Stimulated activated CD4-positive, alpha-beta T cell treated with anti-CD3 and anti-CD28 coated beads, Interleukin-1b, Interleukin-23, amount 100 ng/mL, for 48 hours (primary cell): Measurements from ENCODE around the gene PLCH1.

Experiments
- DNase-seq: peaks from one replicate; pipeline ENCODE4 v3.0.0-alpha.2; 2020

Gene PLCH1

DNA sequence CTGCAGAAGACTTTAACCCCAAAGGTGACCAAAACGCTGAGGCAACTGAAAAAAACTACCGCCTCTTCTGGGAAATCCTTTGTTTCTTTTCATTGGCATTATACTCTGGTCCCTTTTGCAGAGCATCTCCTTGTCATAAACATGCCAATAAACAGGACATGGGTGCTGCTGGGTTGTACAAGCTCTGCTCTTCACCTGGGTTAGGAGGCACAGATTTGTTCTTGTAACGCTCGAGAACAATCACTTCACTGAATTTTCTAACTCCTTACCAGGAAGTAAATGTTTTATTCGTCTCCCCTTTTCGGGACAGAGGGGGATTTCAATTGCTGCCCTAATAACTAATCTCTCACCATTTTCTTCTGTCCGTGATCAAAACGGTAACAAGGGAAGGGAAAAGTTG lies 1.3 kb downstream of the PLCH1 start:
- no peak for DNase-seq

DNA sequence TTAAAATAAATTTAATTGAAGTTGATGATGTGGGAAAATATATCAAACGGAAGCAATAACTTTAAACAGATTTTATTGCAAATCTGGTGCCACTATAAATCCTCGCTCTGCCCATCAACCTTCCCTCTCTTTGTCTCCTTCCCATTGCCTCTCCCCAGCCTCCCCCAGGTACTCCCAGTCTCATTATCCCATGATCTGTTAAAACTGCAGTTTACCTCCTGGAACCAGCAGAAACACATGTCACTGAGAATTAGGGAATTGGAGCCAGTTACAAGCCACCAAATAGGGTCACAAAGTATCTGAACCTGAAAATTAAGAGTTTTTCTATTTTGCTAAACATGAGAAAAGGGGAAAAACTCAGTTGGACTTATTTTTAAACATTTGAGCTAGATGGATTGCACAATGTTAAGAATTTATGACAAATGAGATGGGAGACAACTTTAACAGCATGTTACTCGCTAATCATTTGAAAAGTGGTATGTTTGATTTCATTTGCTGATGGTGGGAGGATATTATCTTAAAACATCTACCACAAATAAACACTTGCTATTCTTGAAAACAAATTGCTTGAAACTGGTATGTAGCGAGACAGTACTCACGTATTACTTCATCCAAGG lies 2.4 kb downstream of the PLCH1 start:
- DNase-seq = no peak

GRCh38 chr3:155741603-155742002 lies 3.3 kb downstream of the PLCH1 start:
- DNase-seq = no peak

DNA sequence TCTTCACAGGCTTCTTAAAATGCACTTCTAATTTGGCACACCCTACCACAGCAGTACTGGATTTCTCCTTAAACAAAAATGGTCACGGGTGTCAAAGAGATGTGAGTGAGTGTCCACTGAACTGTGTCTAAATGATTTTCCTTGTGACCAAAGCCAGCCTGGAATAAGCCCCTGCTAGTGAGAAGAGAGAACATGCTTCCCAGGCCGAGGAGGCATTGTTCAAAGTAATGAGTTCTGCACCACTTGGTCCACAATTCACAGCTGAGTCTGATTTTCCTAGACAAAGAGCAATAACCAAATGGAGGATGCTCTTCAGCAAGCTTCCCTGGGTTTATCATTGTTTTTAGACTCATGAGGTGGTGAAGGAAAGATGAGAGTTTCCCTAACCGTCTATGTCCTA lies 3.8 kb downstream of the PLCH1 start:
- DNase-seq = no peak

DNA sequence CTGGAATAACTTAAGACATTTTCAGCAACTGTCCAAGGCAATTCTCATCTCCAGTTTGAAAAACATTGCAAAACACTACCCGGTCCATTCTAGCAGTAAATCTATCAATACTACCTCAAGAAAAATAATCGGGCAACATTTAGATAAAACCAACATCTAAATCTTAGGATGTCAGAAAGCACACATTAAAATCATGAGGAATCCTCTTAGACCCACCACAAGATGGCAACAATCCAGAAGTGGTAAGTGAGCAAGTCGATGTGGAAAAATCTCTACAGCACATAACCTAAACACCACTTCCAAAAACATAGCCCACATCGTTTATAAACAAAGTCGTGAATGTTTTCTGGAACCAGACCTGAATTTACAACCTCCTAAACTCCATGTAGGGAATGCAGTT lies 5.7 kb downstream of the PLCH1 start:
- no peak for DNase-seq

- DNase-seq = no peak
Observed at GRCh38 chr3:155738580-155739076, 6.2 kb downstream of the PLCH1 start.

DNA sequence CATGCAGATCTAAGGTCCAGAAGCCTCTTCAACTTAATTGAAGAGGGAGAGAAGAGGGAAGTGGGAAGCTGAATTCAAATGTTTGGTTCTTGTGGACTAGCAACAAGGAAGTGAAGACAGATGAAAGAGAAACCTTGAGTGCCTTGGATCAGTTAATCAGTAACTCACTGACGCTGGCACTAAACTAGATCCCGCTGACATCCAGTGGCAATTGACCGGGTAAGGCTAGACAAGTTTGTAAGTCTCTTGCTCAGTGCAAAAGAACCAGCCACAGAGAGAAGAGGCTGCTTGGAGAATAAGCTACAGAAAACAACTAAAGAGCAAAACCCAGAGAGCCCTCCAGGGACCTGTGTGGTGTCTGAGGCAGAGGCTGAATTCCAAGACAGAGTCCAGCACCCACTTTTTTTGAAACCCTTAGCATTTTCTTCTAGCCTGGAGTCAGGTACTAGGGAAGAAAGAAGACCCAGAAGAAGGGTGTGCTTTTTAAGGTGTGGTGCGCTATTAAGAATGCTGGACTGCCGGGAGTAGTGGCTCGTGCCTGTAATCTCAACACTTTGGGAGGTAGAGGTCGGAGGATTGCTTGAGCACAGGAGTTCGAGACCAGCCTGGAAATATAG lies 6.9 kb downstream of the PLCH1 start:
- no peak for DNase-seq

- DNase-seq = no peak
Observed at GRCh38 chr3:155736381-155736780, 8.5 kb downstream of the PLCH1 start.

- DNase-seq = no peak
Observed at GRCh38 chr3:155730843-155731242, 14.0 kb downstream of the PLCH1 start.

- no peak for DNase-seq
Observed at GRCh38 chr3:155727836-155728235, 17.0 kb downstream of the PLCH1 start.

- DNase-seq = no peak
Observed at GRCh38 chr3:155714295-155714718, 30.6 kb downstream of the PLCH1 start.

DNA sequence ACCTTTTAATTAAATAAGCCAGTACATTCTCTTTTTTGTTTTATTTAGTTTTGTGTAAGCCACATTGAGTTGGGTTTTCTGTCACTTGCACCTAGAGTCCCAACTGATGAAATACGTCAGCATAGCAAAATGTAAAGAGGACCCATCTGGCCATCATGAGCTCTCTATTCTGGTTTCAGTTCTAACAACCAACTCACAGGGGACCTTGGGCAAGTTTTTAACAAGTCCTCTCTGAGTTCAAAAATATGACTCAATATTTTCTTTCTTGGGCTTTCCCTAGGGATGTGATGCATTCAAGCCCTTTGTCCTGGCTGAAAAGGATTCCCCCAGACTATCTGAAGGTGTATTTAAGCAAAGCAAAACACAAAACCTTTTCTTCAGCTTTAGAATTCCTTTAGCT lies 32.9 kb downstream of the PLCH1 start:
- DNase-seq = no peak

DNA sequence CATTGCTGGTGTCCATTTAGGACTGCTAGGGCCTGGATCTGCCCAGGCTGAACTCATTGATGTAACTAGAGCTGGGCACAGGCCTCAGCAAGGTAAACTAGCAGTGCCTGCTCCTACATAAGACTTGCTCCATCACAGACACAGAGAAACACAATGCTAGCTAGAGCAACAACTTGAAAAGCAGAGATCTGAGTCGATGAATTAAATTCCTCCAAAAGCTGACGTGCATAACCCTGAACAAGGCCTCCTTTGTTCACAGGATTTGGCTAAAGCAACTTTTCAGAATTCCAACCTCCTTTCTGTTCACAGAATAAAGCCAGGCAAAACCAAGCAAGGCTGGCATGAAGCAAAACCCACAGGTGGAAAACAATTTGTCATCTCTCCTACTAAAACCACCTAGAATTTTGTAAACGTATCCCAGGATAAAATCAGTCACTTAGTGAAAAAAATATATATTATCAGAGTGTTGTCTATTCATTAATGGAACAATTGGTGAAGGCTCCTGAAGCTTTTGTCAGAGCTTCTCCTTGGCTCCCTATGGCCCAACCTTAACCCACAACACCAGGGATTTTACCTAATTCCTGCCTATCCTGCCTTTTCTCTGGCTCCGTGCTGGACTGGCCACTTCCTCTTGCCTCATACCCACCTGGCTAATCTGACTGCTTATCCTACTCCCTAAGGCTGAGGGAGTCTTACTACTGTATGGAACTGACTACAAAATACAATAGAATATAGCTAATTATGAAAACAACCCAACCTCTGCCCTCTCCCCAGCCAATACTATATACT lies 39.9 kb downstream of the PLCH1 start:
- DNase-seq = no peak

DNA sequence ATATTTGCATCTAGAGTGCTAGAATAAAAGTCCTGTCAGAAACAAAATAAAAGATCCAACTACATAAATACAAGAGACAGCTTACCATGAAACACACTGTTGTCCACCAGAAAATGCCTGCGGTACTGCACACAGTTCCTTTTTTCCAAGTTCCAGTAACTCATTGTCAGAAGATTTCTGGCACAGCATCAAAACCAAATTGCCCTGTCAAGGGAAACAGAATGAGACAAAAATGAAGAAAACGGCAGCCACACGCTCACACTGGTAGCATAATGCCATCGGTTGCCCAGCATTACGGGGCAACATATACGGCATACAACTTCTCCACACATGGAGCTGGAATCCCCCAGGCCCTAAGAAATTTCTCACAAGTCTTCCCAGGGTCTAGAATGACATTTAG lies 40.8 kb downstream of the PLCH1 start:
- no peak for DNase-seq

- DNase-seq = no peak
Observed at GRCh38 chr3:155702745-155703591, 41.9 kb downstream of the PLCH1 start.

GRCh38 chr3:155701882-155702465 lies 42.9 kb downstream of the PLCH1 start:
- DNase-seq = no peak

DNA sequence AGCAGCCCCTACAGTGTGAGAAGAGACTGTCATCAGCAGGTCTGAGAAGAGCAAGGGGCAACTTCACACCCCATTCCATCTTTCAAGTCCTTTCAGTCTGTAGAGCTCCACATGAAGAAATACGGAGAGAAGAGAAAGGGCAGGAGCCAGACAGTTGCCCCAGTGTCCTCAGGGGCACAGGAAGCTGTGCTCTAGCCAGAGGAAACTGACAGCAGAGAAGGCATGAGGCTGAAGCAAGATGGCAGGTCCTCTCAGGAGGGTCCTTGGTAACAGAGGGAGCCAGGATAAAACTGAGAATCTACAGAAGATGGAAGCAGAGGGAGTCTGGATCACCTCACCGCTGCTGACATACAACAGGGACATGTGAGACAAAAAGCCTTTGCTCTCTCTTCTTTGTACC lies 47.3 kb downstream of the PLCH1 start:
- no peak for DNase-seq

- DNase-seq = no peak
Observed at GRCh38 chr3:155690921-155691320, 54.0 kb downstream of the PLCH1 start.

- DNase-seq = no peak
Observed at GRCh38 chr3:155688481-155688880, 56.4 kb downstream of the PLCH1 start.

DNA sequence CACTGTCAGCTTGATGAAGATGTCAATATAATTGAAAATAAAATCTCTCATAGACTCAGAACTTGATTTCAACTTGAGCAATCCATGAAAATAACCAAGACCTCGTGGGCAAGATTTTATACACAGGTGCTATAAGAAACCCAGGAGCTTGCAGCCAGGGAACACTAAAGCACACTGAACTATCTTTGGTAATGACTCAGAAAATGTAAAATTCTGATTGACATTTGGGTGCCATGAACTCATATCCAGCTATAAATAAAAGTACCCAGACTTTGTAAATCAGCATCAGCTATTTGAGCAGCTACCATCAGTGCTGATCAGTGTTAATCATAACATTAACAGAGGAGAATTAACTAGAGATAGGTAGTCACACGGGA lies 61.5 kb downstream of the PLCH1 start:
- DNase-seq = no peak

DNA sequence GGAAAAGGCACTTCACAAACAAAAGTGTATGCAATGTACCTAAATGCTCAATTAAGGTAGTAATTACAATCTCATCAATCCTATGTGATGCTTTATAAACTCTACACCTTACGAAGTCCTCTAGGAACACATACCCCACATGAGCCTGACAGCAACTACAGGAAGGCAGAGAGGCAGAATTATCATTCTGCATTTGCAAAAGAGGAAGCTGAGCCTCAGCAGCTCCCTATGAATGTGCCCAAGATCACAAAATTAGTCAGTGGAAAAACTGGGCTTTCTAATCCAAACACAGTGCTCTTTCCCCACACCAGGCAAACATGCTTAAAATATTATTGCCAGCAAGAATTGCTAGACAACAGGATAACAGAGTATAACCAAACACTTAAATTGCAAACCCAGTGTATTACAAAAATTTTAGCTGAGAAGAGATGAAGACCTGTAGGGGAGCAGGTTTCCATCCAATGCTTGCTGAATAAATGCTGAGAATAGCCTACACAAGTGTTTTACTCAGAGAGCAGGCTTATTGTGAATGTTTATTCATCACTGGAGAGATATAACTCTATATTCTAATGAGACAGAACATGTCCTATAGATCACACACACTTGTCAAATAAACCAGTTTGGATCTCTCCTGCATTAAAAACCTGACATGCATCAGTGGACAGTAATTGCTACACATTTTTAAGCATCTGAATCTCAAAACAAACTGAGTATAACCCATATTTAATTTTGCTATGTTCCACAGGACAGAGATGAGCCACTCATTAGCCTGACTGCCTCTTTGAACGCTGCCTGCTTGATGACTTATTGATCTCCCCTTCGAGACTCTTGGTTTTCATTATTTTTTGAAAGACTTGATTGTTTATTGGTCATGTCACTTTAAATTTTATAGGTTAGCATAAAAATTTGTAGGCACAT lies 62.2 kb downstream of the PLCH1 start:
- no peak for DNase-seq
